ENCODE data around the gene SORBS2.

The SORBS2 gene

GRCh38 chr4:185772391-185773093 is 39.5 kb downstream of the SORBS2 start:
- DNase-seq, result no peak

- DNase-seq, result no peak
Measured at GRCh38 chr4:185771711-185772390, 40.1 kb downstream of the SORBS2 start.

- DNase-seq, result no peak
Measured at GRCh38 chr4:185767528-185767927, 44.5 kb downstream of the SORBS2 start.

- no peak for DNase-seq
Measured at GRCh38 chr4:185764876-185765275, 47.1 kb downstream of the SORBS2 start.

- DNase-seq, result no peak
Measured at GRCh38 chr4:185761352-185762235, 50.4 kb downstream of the SORBS2 start.

- no peak for DNase-seq
Measured at GRCh38 chr4:185758807-185759206, 53.2 kb downstream of the SORBS2 start.

GRCh38 chr4:185755451-185755850 is 56.5 kb downstream of the SORBS2 start:
- DNase-seq, result no peak

- DNase-seq, result no peak
Measured at GRCh38 chr4:185754961-185755360, 57.0 kb downstream of the SORBS2 start.

GRCh38 chr4:185752872-185753271 is 59.1 kb downstream of the SORBS2 start:
- no peak for DNase-seq

- DNase-seq, result no peak
Measured at GRCh38 chr4:185749858-185750257, 62.1 kb downstream of the SORBS2 start.

- DNase-seq, result no peak
Measured at GRCh38 chr4:185748901-185749390, 63.0 kb downstream of the SORBS2 start.

GRCh38 chr4:185745891-185746290 is 66.1 kb downstream of the SORBS2 start:
- DNase-seq, result no peak

GRCh38 chr4:185744946-185745345 is 67.0 kb downstream of the SORBS2 start:
- DNase-seq, result no peak

- DNase-seq, result no peak
Measured at GRCh38 chr4:185744488-185744862, 67.5 kb downstream of the SORBS2 start.

- DNase-seq, result no peak
Measured at GRCh38 chr4:185743722-185744487, 68.1 kb downstream of the SORBS2 start.

- no peak for DNase-seq
Measured at GRCh38 chr4:185742766-185743165, 69.2 kb downstream of the SORBS2 start.

GRCh38 chr4:185741795-185742194 is 70.2 kb downstream of the SORBS2 start:
- no peak for DNase-seq

GRCh38 chr4:185740471-185740873 is 71.5 kb downstream of the SORBS2 start:
- no peak for DNase-seq

- no peak for DNase-seq
Measured at GRCh38 chr4:185738820-185739219, 73.2 kb downstream of the SORBS2 start.

GRCh38 chr4:185738038-185738552 is 73.9 kb downstream of the SORBS2 start:
- DNase-seq, result no peak

- no peak for DNase-seq
Measured at GRCh38 chr4:185737489-185738037, 74.4 kb downstream of the SORBS2 start.

- no peak for DNase-seq
Measured at GRCh38 chr4:185736882-185737281, 75.1 kb downstream of the SORBS2 start.

Measured in stimulated activated CD8-positive, alpha-beta memory T cell treated with anti-CD3 and anti-CD28 coated beads, Interleukin-4, amount 100 ng/mL, for 48 hours (primary cell).